Osteocyte (in vitro differentiated cells): Measurements from ENCODE around the gene SUCLG2. TPM values are rescaled to one million over a fixed set of nuclear protein-coding genes. Genes with fewer than 3 reads are reported as not detected.

Experiments
- DNase-seq: peaks from one replicate; pipeline ENCODE4 v3.0.0; 2021; ENCODE audit warnings: mixed read lengths; ENCODE audit not compliant: unreplicated experiment; ENCODE audit errors: extremely low spot score
- H3K27ac Mint-ChIP-seq: one replicate; pipeline ENCODE4 v1.8.0; 2021; ENCODE audit warnings: mild to moderate bottlenecking, mixed read lengths; ENCODE audit not compliant: unreplicated experiment
- H3K27me3 Mint-ChIP-seq: one replicate; pipeline ENCODE4 v1.8.0; 2021; ENCODE audit warnings: mixed read lengths; ENCODE audit not compliant: unreplicated experiment
- H3K36me3 Mint-ChIP-seq: one replicate; pipeline ENCODE4 v1.8.0; 2021; ENCODE audit warnings: mixed read lengths; ENCODE audit not compliant: unreplicated experiment
- H3K4me1 Mint-ChIP-seq: one replicate; pipeline ENCODE4 v1.8.0; 2021; ENCODE audit warnings: mixed read lengths; ENCODE audit not compliant: unreplicated experiment
- H3K4me3 Mint-ChIP-seq: one replicate; pipeline ENCODE4 v1.8.0; 2021; ENCODE audit warnings: mild to moderate bottlenecking, moderate library complexity, mixed read lengths; ENCODE audit not compliant: unreplicated experiment
- H3K9me3 Mint-ChIP-seq: one replicate; pipeline ENCODE4 v1.8.0; 2021; ENCODE audit warnings: mixed read lengths; ENCODE audit not compliant: unreplicated experiment
- total RNA-seq: library from RNA; stranded (reverse); gene quantifications from 2 replicates; pipeline ENCODE4 v1.2.1, GENCODE V29; 2021
- TF ChIP-seq, protein P1 (sequence below): fragments of 200-600 bp; sonication (generic); IDR thresholded peaks from 2 replicates; pipeline ENCODE4 v1.5.0; 2021; ENCODE audit warnings: antibody characterized with exemption, mild to moderate bottlenecking, moderate library complexity

The SUCLG2 gene
- total RNA-seq, 1 donor from 2014 or later = 32.1 TPM

DNA sequence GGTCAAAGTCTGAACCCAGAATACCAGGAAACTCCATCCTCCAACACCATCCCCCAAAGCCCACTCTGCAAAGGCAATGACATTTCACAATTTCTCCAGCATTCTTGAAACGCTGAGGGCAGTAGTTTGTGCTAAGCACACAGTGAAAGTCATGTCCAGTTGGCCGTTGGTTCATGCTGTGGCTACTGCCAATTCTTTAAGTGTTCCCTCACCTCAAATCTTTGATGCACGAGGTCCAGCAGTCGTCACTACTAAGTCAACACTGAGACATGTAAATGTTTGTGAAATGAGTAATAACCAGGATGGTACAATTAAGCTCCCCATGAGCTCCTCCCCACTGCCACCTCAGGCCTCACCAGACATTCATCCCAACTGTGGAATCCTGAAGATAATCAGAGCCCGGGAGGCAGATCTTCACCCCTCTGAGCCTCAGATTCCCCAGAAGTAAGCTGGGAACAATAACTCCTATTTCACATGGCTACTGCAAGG is 7.0 kb downstream of the SUCLG2 start:
- H3K36me3 Mint-ChIP-seq = peaks cover 6% of the 10 kb centered on the region
- TF ChIP-seq, protein P1, sequence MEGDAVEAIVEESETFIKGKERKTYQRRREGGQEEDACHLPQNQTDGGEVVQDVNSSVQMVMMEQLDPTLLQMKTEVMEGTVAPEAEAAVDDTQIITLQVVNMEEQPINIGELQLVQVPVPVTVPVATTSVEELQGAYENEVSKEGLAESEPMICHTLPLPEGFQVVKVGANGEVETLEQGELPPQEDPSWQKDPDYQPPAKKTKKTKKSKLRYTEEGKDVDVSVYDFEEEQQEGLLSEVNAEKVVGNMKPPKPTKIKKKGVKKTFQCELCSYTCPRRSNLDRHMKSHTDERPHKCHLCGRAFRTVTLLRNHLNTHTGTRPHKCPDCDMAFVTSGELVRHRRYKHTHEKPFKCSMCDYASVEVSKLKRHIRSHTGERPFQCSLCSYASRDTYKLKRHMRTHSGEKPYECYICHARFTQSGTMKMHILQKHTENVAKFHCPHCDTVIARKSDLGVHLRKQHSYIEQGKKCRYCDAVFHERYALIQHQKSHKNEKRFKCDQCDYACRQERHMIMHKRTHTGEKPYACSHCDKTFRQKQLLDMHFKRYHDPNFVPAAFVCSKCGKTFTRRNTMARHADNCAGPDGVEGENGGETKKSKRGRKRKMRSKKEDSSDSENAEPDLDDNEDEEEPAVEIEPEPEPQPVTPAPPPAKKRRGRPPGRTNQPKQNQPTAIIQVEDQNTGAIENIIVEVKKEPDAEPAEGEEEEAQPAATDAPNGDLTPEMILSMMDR = no peak
- H3K9me3 Mint-ChIP-seq = no peaks in the 10 kb centered on the region
- H3K4me3 Mint-ChIP-seq = no peak overlapping the region
- H3K27ac Mint-ChIP-seq = peak overlapping the region; percentile 87
- H3K27me3 Mint-ChIP-seq = no peaks in the 10 kb centered on the region
- peaks cover 31% of the 10 kb centered on the region for H3K4me1 Mint-ChIP-seq
- DNase-seq = no peak

GRCh38 chr3:67646586-67647234 is 7.7 kb downstream of the SUCLG2 start:
- Mint-ChIP-seq H3K9me3 (no peaks in the 10 kb centered on the region), H3K36me3 (peaks cover 6% of the 10 kb centered on the region), H3K27ac (peak overlapping the region; percentile 47), H3K4me3 (no peak overlapping the region), H3K4me1 (peaks cover 28% of the 10 kb centered on the region), H3K27me3 (no peaks in the 10 kb centered on the region)
- TF ChIP-seq, protein P1 = no peak
- DNase-seq = no peak

DNA sequence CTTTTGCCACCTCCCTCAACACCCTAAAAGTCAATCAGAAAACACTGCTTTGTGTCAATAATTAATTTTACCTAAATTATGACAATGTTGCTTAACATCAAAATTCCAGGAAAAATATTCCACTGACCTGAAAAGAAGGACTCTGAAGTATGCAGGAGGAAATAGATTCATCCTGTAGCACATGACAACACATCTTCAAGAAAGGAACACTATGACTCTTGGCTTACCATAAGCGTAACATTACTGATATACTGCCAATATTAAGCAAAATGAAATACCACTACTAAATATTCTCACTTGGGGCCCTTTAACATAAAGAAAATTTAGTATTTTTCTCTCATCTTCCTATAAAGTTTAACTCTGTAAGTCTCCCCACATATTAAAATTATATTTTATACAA is 9.6 kb downstream of the SUCLG2 start:
- TF ChIP-seq, protein P1 = no peak
- Mint-ChIP-seq H3K4me1 (peaks cover 34% of the 10 kb centered on the region), H3K36me3 (peaks cover 6% of the 10 kb centered on the region), H3K4me3 (no peak overlapping the region), H3K27ac (no peak overlapping the region), H3K9me3 (no peaks in the 10 kb centered on the region), H3K27me3 (no peaks in the 10 kb centered on the region)
- DNase-seq = no peak

- Mint-ChIP-seq H3K27me3 (no peaks in the 10 kb centered on the region), H3K9me3 (no peaks in the 10 kb centered on the region), H3K4me1 (peaks cover 19% of the 10 kb centered on the region), H3K27ac (no peak overlapping the region), H3K4me3 (no peak overlapping the region), H3K36me3 (peaks cover 6% of the 10 kb centered on the region)
- TF ChIP-seq, protein P1 = no peak
- no peak for DNase-seq
These were observed 11.7 kb downstream of the SUCLG2 start for GRCh38 chr3:67642734-67643133.

- TF ChIP-seq, protein P1 = no peak
- DNase-seq = no peak
- no peak overlapping the region for H3K4me3 Mint-ChIP-seq
- no peaks in the 10 kb centered on the region for H3K27me3 Mint-ChIP-seq
- H3K9me3 Mint-ChIP-seq = no peaks in the 10 kb centered on the region
- H3K27ac Mint-ChIP-seq = no peak overlapping the region
- peaks cover 18% of the 10 kb centered on the region for H3K4me1 Mint-ChIP-seq
- peaks cover 6% of the 10 kb centered on the region for H3K36me3 Mint-ChIP-seq
These were observed 12.2 kb downstream of the SUCLG2 start for GRCh38 chr3:67642190-67642589.
